OCI-LY3 (cell line): ENCODE data around the gene DNHD1.
A peak's percentile ranks its signal among the peaks of the same experiment; 100 is the strongest.

ENCODE experiments used
- CTCF ChIP-seq: fragments of 200-600, 300-600 bp; sonication (generic); IDR thresholded peaks from 2 replicates; pipeline ENCODE4 v1.5.1; 2014; ENCODE audit warnings: antibody characterized with exemption, low read length, low read depth
- EZH2phosphoT487 ChIP-seq: fragments of 200-600 bp; shearing (Covaris generic); IDR thresholded peaks from 2 replicates; pipeline ENCODE4 v1.6.1; 2018; ENCODE audit warnings: antibody characterized with exemption, mixed run types, low read depth

GRCh38 chr11:6505577-6506240 is 8.6 kb downstream of the DNHD1 start:
- TF ChIP-seq CTCF (peak; percentile 85), EZH2phosphoT487 (no peak)
